A375 (cell line): ENCODE measurements around the gene PDE6D. TPM values are rescaled to one million over a fixed set of nuclear protein-coding genes. Genes with fewer than 3 reads are reported as not detected.

Experiments
- small RNA-seq: library from RNA; depleted of rRNA; stranded (forward); fragments of <200 nt; gene quantifications from one replicate; pipeline ENCODE3, GENCODE V24; 2014
- total RNA-seq: library from RNA; depleted of rRNA; stranded (reverse); fragments of >200 nt; shearing (Covaris generic); gene quantifications from 2 replicates; pipeline ENCODE4 v1.2.3, GENCODE V29; 2014; rRNA removed

PDE6D gene
- total RNA-seq: 22.3 and 23.4 TPM in 2 replicates

DNA sequence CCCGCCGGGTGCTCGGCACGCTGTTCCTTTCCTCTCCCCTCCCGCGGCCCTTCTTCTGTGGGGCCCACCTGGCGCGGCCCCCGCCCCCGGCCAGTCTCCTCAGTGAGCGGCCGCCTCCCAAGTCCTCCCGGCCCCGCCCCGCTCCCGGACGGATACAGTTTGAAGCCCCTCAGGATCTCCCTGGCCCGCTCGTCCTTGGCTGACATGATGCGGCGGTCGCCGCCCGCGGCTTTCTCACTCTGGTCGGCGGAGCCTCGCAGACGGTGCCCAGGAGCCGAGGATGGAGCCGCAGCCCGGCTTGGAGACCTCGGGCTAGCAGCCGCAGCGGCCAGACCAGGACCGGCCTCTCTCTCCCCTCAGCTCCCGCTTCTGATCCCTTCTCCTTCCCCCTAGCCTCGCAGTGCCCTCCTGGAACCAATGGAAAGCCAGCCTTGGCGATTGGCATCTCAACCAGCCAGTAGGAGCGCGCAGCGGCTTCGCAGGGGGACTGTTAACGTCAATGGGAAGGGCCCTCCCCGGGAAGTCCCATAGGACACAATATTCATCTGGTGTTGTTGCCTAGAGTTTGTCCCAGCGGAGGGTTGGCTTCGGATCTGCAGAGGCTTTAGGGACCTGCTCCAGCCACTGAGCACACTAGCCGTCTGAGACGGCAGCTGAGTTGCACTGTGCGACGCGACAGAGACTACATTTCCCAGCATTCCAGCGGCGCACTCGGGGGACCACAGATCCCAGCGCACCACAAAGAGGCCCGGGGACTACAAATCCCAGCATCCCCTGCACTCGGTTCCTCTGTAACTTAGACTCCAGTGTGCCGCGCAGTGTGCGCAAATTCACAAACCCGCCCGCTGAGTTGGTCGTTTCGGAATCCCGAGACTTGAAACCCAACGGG lies at the start of gene PDE6D:
Gene PDE6D, minus strand, starts transcription at position 374 of the 889 bp plus-strand sequence. Its CDS starts 168 bp downstream, at position 206.

DNA sequence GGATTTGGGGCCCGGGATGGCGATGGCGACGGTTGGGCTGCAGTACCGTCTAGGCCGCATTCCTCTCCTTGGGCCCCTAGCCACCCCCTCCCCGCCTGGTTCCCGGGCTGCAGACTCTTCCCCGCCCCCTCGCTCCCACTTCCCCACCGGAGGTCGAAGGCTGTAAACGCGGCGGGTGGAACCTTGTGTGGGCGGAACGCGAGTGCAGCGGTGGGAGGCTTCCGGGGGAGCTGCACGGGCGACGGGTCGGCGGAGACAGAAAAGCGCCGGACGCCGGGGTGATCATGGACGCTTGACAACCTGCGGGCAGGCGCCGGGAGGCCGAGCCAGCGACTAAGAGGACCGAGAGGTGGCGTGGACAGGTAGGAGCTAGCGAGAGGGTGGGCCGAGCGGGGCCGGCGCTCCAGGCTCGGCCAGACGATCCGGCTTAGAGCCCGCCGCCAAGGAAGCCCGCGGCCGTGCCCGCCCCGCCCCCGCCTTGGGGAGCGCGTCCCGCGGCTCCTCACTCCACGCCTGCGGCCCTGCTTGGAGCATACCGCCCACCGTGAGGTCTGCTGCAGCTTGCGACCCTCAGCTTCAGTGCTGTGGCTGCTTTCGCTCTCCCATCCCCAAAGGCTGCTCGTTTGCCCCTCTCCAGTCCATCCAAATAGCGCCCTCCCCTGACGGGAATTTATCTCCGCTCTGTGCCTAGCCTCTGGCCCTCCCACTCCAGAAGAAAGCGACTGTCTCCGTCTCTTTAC lies 5.3 kb upstream of the PDE6D start, which contains the start of gene COPS7B:
Gene COPS7B, plus strand, starts transcription at position 269 of the 740 bp plus-strand sequence. CDS start 2,126 bp downstream, outside the sequence.

DNA sequence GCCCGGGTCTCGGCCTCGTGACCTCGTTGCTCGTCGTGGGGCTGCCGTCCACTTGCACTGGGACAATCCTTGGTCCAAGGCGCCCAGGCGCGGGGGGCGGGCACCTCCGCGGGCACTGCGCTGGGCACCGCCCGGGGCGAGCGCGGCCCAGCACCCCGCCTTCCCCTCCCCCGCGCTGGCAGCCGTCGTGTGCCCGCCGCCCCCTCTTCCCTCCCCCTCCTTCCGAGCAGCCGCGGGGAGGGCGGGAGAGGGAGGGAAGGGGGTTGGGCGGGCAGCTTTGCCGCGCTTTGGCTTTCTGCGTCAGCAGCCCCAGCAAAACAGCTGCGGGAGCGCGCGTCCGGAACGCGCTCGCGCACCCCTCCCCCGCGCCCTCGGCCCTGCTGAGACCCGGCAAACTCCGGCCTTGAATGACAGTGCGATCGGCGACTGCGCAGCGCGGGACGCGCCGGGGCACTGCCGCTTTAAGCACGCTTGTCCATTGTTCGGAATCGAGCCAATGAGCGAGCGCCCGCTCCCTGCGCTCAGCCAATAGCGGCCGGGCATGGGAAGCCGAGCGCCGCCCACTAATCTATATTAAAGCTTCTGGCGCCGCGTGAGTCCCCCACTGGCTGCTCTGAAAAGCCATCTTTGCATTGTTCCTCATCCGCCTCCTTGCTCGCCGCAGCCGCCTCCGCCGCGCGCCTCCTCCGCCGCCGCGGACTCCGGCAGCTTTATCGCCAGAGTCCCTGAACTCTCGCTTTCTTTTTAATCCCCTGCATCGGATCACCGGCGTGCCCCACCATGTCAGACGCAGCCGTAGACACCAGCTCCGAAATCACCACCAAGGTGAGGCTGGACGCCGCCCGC lies 72.9 kb downstream of the PDE6D start, which contains the start of gene PTMA:
Gene PTMA, plus strand, starts transcription at position 599 of the 846 bp plus-strand sequence. Its CDS starts 182 bp downstream, at position 781.

Small RNAs within 50 kb of the gene (small RNA-seq; reads per million reads assigned to genes)
- gene AC073476.4: not detected
- gene RF00015: not detected

Other genes with a start within 250 kb of the PDE6D start
- gene TEX44, start 188.4 kb downstream of the PDE6D start, total RNA-seq: not detected in 2 replicates
- gene PTMA, start 72.8 kb downstream of the PDE6D start, total RNA-seq: 809 and 833 TPM in 2 replicates
- gene COPS7B, start 5.2 kb upstream of the PDE6D start, total RNA-seq: 23.2 and 27.6 TPM in 2 replicates
- gene NPPC, start 145.1 kb upstream of the PDE6D start, total RNA-seq: 0.50 and 2.9 TPM in 2 replicates
- 21.4 and 28.1 TPM in 2 replicates for gene DIS3L2, start 180.4 kb upstream of the PDE6D start, total RNA-seq